IMR-90 (cell line): ENCODE results near the gene RRP15. TPM values are rescaled to one million over a fixed set of nuclear protein-coding genes. Genes with fewer than 3 reads are reported as not detected.

Experiments
- ATAC-seq: fragments of 200-7000 bp; cut with Tn5 transposase; 2 replicates; pipeline ENCODE4 v1.9.1; 2020; ENCODE audit warnings: low read depth, mild to moderate bottlenecking, moderate library complexity
- BruUV-seq: library from RNA; stranded (reverse); fragments of 400-500 nt; replicated peaks from 2 replicates; lab custom pipeline; 2021; lab: Mats Ljungman, UMichigan
- CTCF ChIA-PET: fragments of 300-600 bp; formaldehyde crosslinking; extraction: SDS; loops from one replicate; lab custom pipeline; 2021; ENCODE audit warnings: antibody characterized with exemption; lab: Yijun Ruan, JAX
- POLR2A ChIA-PET: fragments of 300-600 bp; sonication (Branson Sonifier 250); formaldehyde crosslinking; loops from one replicate; lab custom pipeline; 2022; ENCODE audit warnings: antibody characterized with exemption; ENCODE audit not compliant: unreplicated experiment; lab: Charles Lee
- DNase-seq: peaks from one replicate; pipeline ENCODE4 v3.0.0; 2013
- H2AFZ ChIP-seq: replicated peaks from 2 replicates; pipeline ENCODE3; 2013; ENCODE audit warnings: low read length, mild to moderate bottlenecking; ENCODE audit not compliant: poor library complexity
- H2AK5ac ChIP-seq: 2 replicates; pipeline ENCODE4 v1.6.1; 2013; ENCODE audit warnings: low read depth, low read length, inconsistent platforms
- H2AK9ac ChIP-seq: replicated peaks from 2 replicates; pipeline ENCODE3; 2013; ENCODE audit warnings: mild to moderate bottlenecking, low read depth, low read length, moderate library complexity; ENCODE audit not compliant: poor library complexity
- H2BK120ac ChIP-seq: 2 replicates; pipeline ENCODE4 v1.6.1; 2013; ENCODE audit warnings: low read depth, low read length, inconsistent platforms
- H2BK15ac ChIP-seq: 3 replicates; pipeline ENCODE4 v1.6.1; 2013; ENCODE audit warnings: low read depth, low read length, inconsistent platforms
- H2BK20ac ChIP-seq: 2 replicates; pipeline ENCODE4 v1.6.1; 2013; ENCODE audit warnings: low read depth, mild to moderate bottlenecking, inconsistent platforms, low read length, moderate library complexity
- H2BK5ac ChIP-seq: 2 replicates; pipeline ENCODE4 v1.6.1; 2013; ENCODE audit warnings: mild to moderate bottlenecking, low read depth, low read length, inconsistent platforms; ENCODE audit not compliant: poor library complexity, severe bottlenecking
- H3K14ac ChIP-seq: replicated peaks from 2 replicates; pipeline ENCODE4 v1.6.1; 2013; ENCODE audit warnings: low read depth, low read length, inconsistent platforms
- H3K18ac ChIP-seq: 2 replicates; pipeline ENCODE4 v1.6.1; 2013; ENCODE audit warnings: low read depth, low read length, control low read depth
- H3K23ac ChIP-seq: 2 replicates; pipeline ENCODE4 v1.6.1; 2013; ENCODE audit warnings: low read depth, low read length, inconsistent platforms
- H3K27ac ChIP-seq: 2 replicates; pipeline ENCODE4 v1.5.1; 2013; ENCODE audit warnings: mild to moderate bottlenecking, control low read depth, low read length; ENCODE audit not compliant: insufficient read depth
- H3K27me3 ChIP-seq: 2 replicates; pipeline ENCODE4 v1.6.1; 2013; ENCODE audit warnings: low read length; ENCODE audit not compliant: control insufficient read depth, insufficient read depth
- H3K36me3 ChIP-seq: 2 replicates; pipeline ENCODE4 v1.6.1; 2013; ENCODE audit warnings: low read length, mixed read lengths; ENCODE audit not compliant: control insufficient read depth, insufficient read depth
- H3K4ac ChIP-seq: 2 replicates; pipeline ENCODE4 v1.6.1; 2013; ENCODE audit warnings: low read depth, low read length, inconsistent platforms
- H3K4me1 ChIP-seq: 2 replicates; pipeline ENCODE4 v1.6.1; 2013; ENCODE audit warnings: low read length, mixed read lengths; ENCODE audit not compliant: control insufficient read depth, insufficient read depth
- H3K4me2 ChIP-seq: 2 replicates; pipeline ENCODE4 v1.6.1; 2013; ENCODE audit warnings: low read depth, mild to moderate bottlenecking, control low read depth, low read length, moderate library complexity
- H3K4me3 ChIP-seq: 2 replicates; pipeline ENCODE4 v1.5.1; 2013; ENCODE audit warnings: low read depth, mild to moderate bottlenecking, control low read depth, low read length, moderate library complexity; ENCODE audit not compliant: insufficient read depth
- H3K56ac ChIP-seq: 2 replicates; pipeline ENCODE4 v1.6.1; 2013; ENCODE audit warnings: low read length, inconsistent platforms; ENCODE audit not compliant: insufficient read depth; ENCODE audit errors: extremely low read depth
- H3K79me1 ChIP-seq, 2 experiments: 2 replicates each; pipeline ENCODE4 v1.6.1; 2013; ENCODE audit warnings: low read length in 2 of 2, inconsistent platforms in 1 of 2, low read depth in 1 of 2
- H3K9ac ChIP-seq: 2 replicates; pipeline ENCODE4 v1.6.1; 2013; ENCODE audit warnings: low read depth, low read length, control low read depth
- H3K9me1 ChIP-seq: 2 replicates; pipeline ENCODE4 v1.6.1; 2013; ENCODE audit warnings: low read length, inconsistent platforms; ENCODE audit not compliant: insufficient read depth
- H3K9me3 ChIP-seq: 2 replicates; pipeline ENCODE4 v1.6.1; 2013; ENCODE audit warnings: low read length; ENCODE audit not compliant: control insufficient read depth, insufficient read depth
- H4K20me1 ChIP-seq: 2 replicates; pipeline ENCODE4 v1.6.1; 2013; ENCODE audit warnings: low read length, inconsistent platforms; ENCODE audit not compliant: insufficient read depth
- H4K5ac ChIP-seq: 2 replicates; pipeline ENCODE4 v1.6.1; 2013; ENCODE audit warnings: mild to moderate bottlenecking, low read depth, low read length, control low read depth
- H4K8ac ChIP-seq, 2 experiments: 2 replicates each; pipeline ENCODE4 v1.6.1; 2013; ENCODE audit warnings: low read depth in 2 of 2, low read length in 2 of 2, control low read depth in 1 of 2, inconsistent platforms in 1 of 2
- H4K91ac ChIP-seq: 2 replicates; pipeline ENCODE4 v1.6.1; 2013; ENCODE audit warnings: low read depth, low read length, inconsistent platforms; ENCODE audit not compliant: insufficient read depth
- BHLHE40 ChIP-seq: fragments of 150-350 bp; IDR thresholded peaks from 2 replicates; pipeline ENCODE4 v1.6.1; 2016; ENCODE audit warnings: mild to moderate bottlenecking, low read depth, low read length
- CHD1 ChIP-seq: IDR thresholded peaks from 2 replicates; pipeline ENCODE4 v1.6.1; 2012; ENCODE audit warnings: low read depth, low read length, improper control_type of control experiment
- FOS ChIP-seq: fragments of 150-350 bp; IDR thresholded peaks from 2 replicates; pipeline ENCODE4 v1.6.1; 2016; ENCODE audit warnings: low read depth, low read length
- POLR2A ChIP-seq: IDR thresholded peaks from 2 replicates; pipeline ENCODE4 v1.6.1; 2012; ENCODE audit warnings: mild to moderate bottlenecking, low read depth, low read length
- RAD21 ChIP-seq: IDR thresholded peaks from 2 replicates; pipeline ENCODE4 v1.6.1; 2012; ENCODE audit warnings: low read length, improper control_type of control experiment
- RCOR1 ChIP-seq: IDR thresholded peaks from 2 replicates; pipeline ENCODE4 v1.6.1; 2012; ENCODE audit warnings: mild to moderate bottlenecking, low read length, improper control_type of control experiment; ENCODE audit not compliant: insufficient replicate concordance
- RFX5 ChIP-seq: IDR thresholded peaks from 2 replicates; pipeline ENCODE4 v1.8.0; 2012; ENCODE audit warnings: low read depth, mild to moderate bottlenecking, low read length, moderate library complexity
- SMC3 ChIP-seq: fragments of 150-350 bp; IDR thresholded peaks from 2 replicates; pipeline ENCODE4 v1.6.1; 2016; ENCODE audit warnings: low read depth, mild to moderate bottlenecking, antibody characterized with exemption, low read length, moderate library complexity
- WGBS, 2 experiments: methylation state at CpG; one replicate each; pipeline versions ENCODE4 v1.1.5 to v1.1.7; 2013; ENCODE audit warnings: missing lambda C conversion rate in 2 of 2; ENCODE audit not compliant: insufficient read length in 1 of 2; ENCODE audit errors: extremely low coverage in 2 of 2; 5-methylcytosine and 5-hydroxymethylcytosine counted together
- dilution Hi-C: fragments of 300-500 bp; cut with HindIII; formaldehyde crosslinking; loops from one replicate; pipeline ENCODE4 v1.14.3; 2018; ENCODE audit warnings: low sequenced_read_pairs; ENCODE audit not compliant: unreplicated experiment
- in situ Hi-C: fragments of 300-500 bp; cut with MboI; formaldehyde crosslinking; loops from 3 replicates; pipeline ENCODE4 v1.14.3; 2019; ENCODE audit warnings: low sequenced_read_pairs, inconsistent platforms, mixed read lengths
- intact Hi-C: fragments of 100-400 bp; cut with micrococcal nuclease; formaldehyde crosslinking; loops from 2 replicates; pipeline ENCODE4 v1.10.0; 2022
- polyA plus RNA-seq, 3 experiments: library from polyadenylated mRNA; depleted of rRNA; stranded (reverse); fragments of >200 nt; gene quantifications; 2 replicates each; pipeline ENCODE4 v1.2.3, GENCODE V29; 2012; ENCODE audit warnings: low replicate concordance in 1 of 3
- total RNA-seq: library from RNA; depleted of rRNA; stranded (reverse); fragments of >200 nt; gene quantifications from 2 replicates; pipeline ENCODE4 v1.2.3, GENCODE V29; 2012
- TF ChIP-seq, protein P1 (sequence below): fragments of 150-350 bp; IDR thresholded peaks from 2 replicates; pipeline ENCODE4 v1.6.1; 2016; ENCODE audit warnings: low read depth, mild to moderate bottlenecking, low read length, moderate library complexity, borderline replicate concordance
- TF ChIP-seq, protein P2 (sequence below): fragments of 150-350 bp; IDR thresholded peaks from 2 replicates; pipeline ENCODE4 v1.6.1; 2017; ENCODE audit warnings: mild to moderate bottlenecking, antibody characterized with exemption, low read length, low read depth

Gene RRP15
- total and polyA plus RNA-seq, 2 of the 4 experiments (the other 2 are of a cell fraction) = 3.1 to 4.1 TPM

DNA sequence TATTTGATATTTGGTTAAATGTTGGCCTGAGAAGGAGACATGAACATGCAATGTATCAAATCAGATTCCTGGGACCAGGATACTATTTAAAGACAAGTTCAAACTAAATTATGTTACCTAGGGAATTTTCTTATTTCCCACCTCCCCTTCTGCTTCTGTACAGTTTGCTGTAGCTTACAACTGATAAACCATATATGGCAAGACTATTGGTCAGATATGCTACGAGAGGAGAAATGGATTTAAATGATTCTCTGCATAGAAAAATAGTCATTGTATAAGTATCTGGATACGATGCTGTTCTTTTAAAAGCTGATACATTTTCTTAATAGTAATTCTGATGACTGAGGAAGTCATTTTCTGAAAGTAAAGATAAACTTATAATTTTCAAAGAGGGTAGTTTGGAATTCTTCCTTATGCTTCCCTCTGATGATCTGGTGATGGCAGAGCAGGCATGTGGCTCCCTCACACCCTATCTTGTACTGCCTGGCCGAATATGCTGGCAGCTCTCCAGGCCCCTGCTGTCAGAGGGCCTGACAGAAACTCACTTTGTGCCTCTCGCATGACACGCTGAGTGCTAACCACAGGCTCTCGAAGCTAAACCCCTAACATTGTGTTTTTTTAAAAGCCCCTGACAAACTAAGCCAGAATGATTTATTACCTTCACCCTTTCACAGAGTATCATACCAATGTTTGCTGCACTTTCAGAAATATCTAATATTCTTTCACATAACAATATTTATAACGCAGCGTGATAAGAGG is 19.4 kb downstream of the RRP15 start:
- Histone ChIP-seq H3K9me1 (no peaks in the 10 kb centered on the region), H3K4me1 (peaks cover 2% of the 10 kb centered on the region; the same call in 1 of the 2 replicates), H3K79me1 (peaks cover 4 to 14% of the 10 kb centered on the region in 2 experiments; a peak in 2 of 4 replicates), H3K18ac (no peak overlapping the region), H3K9ac (no peak overlapping the region), H3K27ac (no peak overlapping the region), H3K4ac (no peak overlapping the region), H4K8ac (no peak overlapping the region), H3K9me3 (no peaks in the 10 kb centered on the region), H2AK5ac (no peak overlapping the region), H2AK9ac (no peak overlapping the region), H4K91ac (no peak overlapping the region), H2BK120ac (no peak overlapping the region), H2BK20ac (no peak overlapping the region), H3K27me3 (no peaks in the 10 kb centered on the region), H2BK15ac (no peak overlapping the region), H3K4me3 (no peak overlapping the region), H3K23ac (no peak overlapping the region), H2AFZ (no peak overlapping the region), H3K4me2 (no peak overlapping the region; the same call in 1 of the 2 replicates), H3K14ac (no peak overlapping the region), H4K5ac (no peak overlapping the region), H3K36me3 (no peaks in the 10 kb centered on the region), H3K56ac (no peak overlapping the region), H2BK5ac (no peak overlapping the region), H4K20me1 (no peaks in the 10 kb centered on the region)
- intact Hi-C loops = no loop called here
- POLR2A ChIA-PET = no interaction called here
- in situ Hi-C loops = no loop called here
- DNase-seq (peak; percentile 47), ATAC-seq (peak; percentile 67)
- WGBS, 2 experiments = 20% methylated on average over 2 of the region's 8 CpGs; no CpG with 5 or more reads in 1 of the 2 experiments
- TF ChIP-seq, protein P1, sequence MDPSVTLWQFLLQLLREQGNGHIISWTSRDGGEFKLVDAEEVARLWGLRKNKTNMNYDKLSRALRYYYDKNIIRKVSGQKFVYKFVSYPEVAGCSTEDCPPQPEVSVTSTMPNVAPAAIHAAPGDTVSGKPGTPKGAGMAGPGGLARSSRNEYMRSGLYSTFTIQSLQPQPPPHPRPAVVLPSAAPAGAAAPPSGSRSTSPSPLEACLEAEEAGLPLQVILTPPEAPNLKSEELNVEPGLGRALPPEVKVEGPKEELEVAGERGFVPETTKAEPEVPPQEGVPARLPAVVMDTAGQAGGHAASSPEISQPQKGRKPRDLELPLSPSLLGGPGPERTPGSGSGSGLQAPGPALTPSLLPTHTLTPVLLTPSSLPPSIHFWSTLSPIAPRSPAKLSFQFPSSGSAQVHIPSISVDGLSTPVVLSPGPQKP = no peak
- TF ChIP-seq RFX5 (no peak), RAD21 (no peak), FOS (no peak), CHD1 (no peak), RCOR1 (no peak), SMC3 (no peak), POLR2A (no peak), BHLHE40 (no peak)
- TF ChIP-seq, protein P2, sequence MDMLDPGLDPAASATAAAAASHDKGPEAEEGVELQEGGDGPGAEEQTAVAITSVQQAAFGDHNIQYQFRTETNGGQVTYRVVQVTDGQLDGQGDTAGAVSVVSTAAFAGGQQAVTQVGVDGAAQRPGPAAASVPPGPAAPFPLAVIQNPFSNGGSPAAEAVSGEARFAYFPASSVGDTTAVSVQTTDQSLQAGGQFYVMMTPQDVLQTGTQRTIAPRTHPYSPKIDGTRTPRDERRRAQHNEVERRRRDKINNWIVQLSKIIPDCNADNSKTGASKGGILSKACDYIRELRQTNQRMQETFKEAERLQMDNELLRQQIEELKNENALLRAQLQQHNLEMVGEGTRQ = no peak
- no TSS peak for BruUV-seq
- CTCF ChIA-PET = interaction anchor here (0.5 kb wide), 1 partner anchor 644 kb away, joined by 4 read pairs; no protein-coding TSS in a partner anchor
- dilution Hi-C loops = no loop called here
